Right lobe of liver (tissue), 4 donors: ENCODE measurements around the gene APH1B.

Experiments
- POLR2A ChIP-seq: fragments of 450-650 bp; IDR thresholded peaks from one replicate; pipeline ENCODE4 v1.6.1; 2017; ENCODE audit warnings: antibody characterized with exemption, mild to moderate bottlenecking
- TF ChIP-seq, protein P1 (sequence below), 4 donors: fragments of 200-600 bp in 3 of 4; fragments of 450-650 bp in 1 of 4; IDR thresholded peaks; one replicate each; pipeline versions ENCODE4 v1.5.1 to v1.8.0; 2016 to 2022; ENCODE audit warnings: antibody characterized with exemption in 4 of 4, mild to moderate bottlenecking in 2 of 4
- donor health status: DM: no; HTN: no; CAD: no.
- donor health status: DM: no; HTN: no; CAD: no.
- donor health status: DM: no; HTN: yes; CAD: no.

DNA sequence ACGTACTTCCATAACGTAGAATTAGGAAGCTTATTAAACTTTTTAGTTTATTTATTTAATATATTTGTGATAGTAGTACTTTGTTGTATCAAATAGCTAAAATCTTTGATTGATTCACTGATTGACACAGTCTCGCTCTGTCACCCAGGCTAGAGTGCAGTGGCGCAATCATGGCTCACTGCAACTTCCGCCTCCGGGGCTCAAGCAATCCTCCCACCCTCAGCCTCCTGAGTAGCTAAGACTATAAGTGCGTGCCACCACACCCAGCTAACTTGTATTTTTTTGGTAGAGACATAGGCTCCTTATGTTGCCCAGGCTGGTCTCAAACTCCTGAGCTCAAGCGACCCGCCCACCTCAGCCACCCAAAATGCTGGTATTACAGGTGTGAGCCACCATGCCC lies 5.7 kb downstream of the APH1B start:
- TF ChIP-seq POLR2A = no peak
- TF ChIP-seq, protein P1, sequence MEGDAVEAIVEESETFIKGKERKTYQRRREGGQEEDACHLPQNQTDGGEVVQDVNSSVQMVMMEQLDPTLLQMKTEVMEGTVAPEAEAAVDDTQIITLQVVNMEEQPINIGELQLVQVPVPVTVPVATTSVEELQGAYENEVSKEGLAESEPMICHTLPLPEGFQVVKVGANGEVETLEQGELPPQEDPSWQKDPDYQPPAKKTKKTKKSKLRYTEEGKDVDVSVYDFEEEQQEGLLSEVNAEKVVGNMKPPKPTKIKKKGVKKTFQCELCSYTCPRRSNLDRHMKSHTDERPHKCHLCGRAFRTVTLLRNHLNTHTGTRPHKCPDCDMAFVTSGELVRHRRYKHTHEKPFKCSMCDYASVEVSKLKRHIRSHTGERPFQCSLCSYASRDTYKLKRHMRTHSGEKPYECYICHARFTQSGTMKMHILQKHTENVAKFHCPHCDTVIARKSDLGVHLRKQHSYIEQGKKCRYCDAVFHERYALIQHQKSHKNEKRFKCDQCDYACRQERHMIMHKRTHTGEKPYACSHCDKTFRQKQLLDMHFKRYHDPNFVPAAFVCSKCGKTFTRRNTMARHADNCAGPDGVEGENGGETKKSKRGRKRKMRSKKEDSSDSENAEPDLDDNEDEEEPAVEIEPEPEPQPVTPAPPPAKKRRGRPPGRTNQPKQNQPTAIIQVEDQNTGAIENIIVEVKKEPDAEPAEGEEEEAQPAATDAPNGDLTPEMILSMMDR (IDR thresholded peaks at IDR 0.05) = no peak
